Esophagus squamous epithelium (tissue), 4 donors: ENCODE results near the gene CFAP119.

Experiments used
- CTCF ChIP-seq, 6 experiments: fragments of 450-650 bp in 4 of 6; fragments of 200-600 bp in 2 of 6; sonication (generic) in 2 of 6; IDR thresholded peaks; one replicate each; pipeline ENCODE4 v1.5.1; 2016 to 2019; ENCODE audit warnings: antibody characterized with exemption in 6 of 6, mild to moderate bottlenecking in 4 of 6, moderate library complexity in 4 of 6
- POLR2A ChIP-seq, 4 donors: fragments of 450-650 bp; IDR thresholded peaks; one replicate each; pipeline ENCODE4 v1.6.1; 2017; ENCODE audit warnings: antibody characterized with exemption in 4 of 4, mild to moderate bottlenecking in 4 of 4, moderate library complexity in 3 of 4

- TF ChIP-seq POLR2A (IDR thresholded peaks at IDR 0.05) (no peak), CTCF (IDR thresholded peaks at IDR 0.05) (no peak)
Measured at GRCh38 chr16:30724641-30725417, 37.0 kb downstream of the CFAP119 start.
